HCT116 (cell line): ENCODE results near the gene KAT6B. TPM values are rescaled to one million over a fixed set of nuclear protein-coding genes. Genes with fewer than 3 reads are reported as not detected.

Experiments used
- ATAC-seq: fragments of 200-7000 bp; cut with Tn5 transposase; 2 replicates; pipeline ENCODE4 v1.9.1; 2020; ENCODE audit warnings: mild to moderate bottlenecking, moderate library complexity
- BruUV-seq: library from RNA; stranded (reverse); fragments of 400-500 nt; replicated peaks from 2 replicates; lab custom pipeline; 2021; lab: Mats Ljungman, UMichigan
- CTCF ChIA-PET: fragments of 300-600 bp; sonication (Branson Sonifier 250); formaldehyde crosslinking; loops from one replicate; lab custom pipeline; 2021; ENCODE audit warnings: antibody characterized with exemption; lab: Charles Lee
- POLR2A ChIA-PET: fragments of 300-600, 350-600 bp; sonication (Branson Sonifier 250); formaldehyde crosslinking; loops from one replicate; lab custom pipeline; 2021; ENCODE audit warnings: antibody characterized with exemption; lab: Charles Lee
- RAD21 ChIA-PET, 2 experiments: fragments of 300-600 bp; sonication (Branson Sonifier 250); formaldehyde crosslinking; loops; one replicate each; lab custom pipeline; 2023; ENCODE audit warnings: low total read pairs in 2 of 2; ENCODE audit not compliant: uncharacterized antibody in 2 of 2, unreplicated experiment in 2 of 2, low non-redundant PET in 1 of 2; lab: Charles Lee
- DNase-seq: peaks from one replicate; pipeline ENCODE4 v3.0.0-alpha.2; 2010; ENCODE audit warnings: low read depth, low spot score
- H2AFZ ChIP-seq: fragments of 200-600 bp; shearing (Covaris generic), sonication (generic); 2 replicates; pipeline ENCODE4 v1.6.1; 2017; ENCODE audit warnings: low read depth, mixed run types, mixed read lengths, antibody characterized with exemption, low read length; ENCODE audit not compliant: poor library complexity, severe bottlenecking
- H3K27ac ChIP-seq: 2 replicates; pipeline ENCODE4 v1.5.1; 2012; ENCODE audit warnings: low read depth, low read length
- H3K27me3 ChIP-seq: fragments of 200-600 bp; sonication (generic); 2 replicates; pipeline ENCODE4 v1.6.1; 2016; ENCODE audit warnings: mixed run types, low read length, mixed read lengths; ENCODE audit not compliant: insufficient read depth
- H3K36me3 ChIP-seq, 2 experiments: fragments of 200-500 bp in 1 of 2; fragments of 200-600 bp in 1 of 2; sonication (Bioruptor generic) in 1 of 2; sonication (generic) in 1 of 2; 2 replicates each; pipeline versions ENCODE4 v1.5.1 to v1.6.1; 2014 to 2016; ENCODE audit warnings: low read length in 2 of 2, inconsistent platforms in 1 of 2, mixed read lengths in 1 of 2, mixed run types in 1 of 2; ENCODE audit not compliant: insufficient read depth in 2 of 2, control insufficient read depth in 1 of 2
- H3K4me1 ChIP-seq, 2 experiments: fragments of 200-600 bp in 1 of 2; sonication (generic) in 1 of 2; 2 replicates each; pipeline versions ENCODE4 v1.5.1 to v1.6.1; 2012 to 2017; ENCODE audit warnings: low read length in 2 of 2, inconsistent platforms in 1 of 2, mild to moderate bottlenecking in 1 of 2, mixed read lengths in 1 of 2, mixed run types in 1 of 2, moderate library complexity in 1 of 2; ENCODE audit not compliant: insufficient read depth in 2 of 2, control insufficient read depth in 1 of 2
- H3K4me2 ChIP-seq: fragments of 200-600 bp; sonication (generic); 2 replicates; pipeline ENCODE4 v1.6.1; 2017; ENCODE audit warnings: mixed run types, low read length, mixed read lengths
- H3K4me3 ChIP-seq, 2 experiments: fragments of 200-600 bp in 1 of 2; sonication (generic) in 1 of 2; replicated peaks in 1 of 2; 2 replicates each; pipeline ENCODE4 v1.5.1; 2011 to 2016; ENCODE audit warnings: low read length in 2 of 2, control low read depth in 1 of 2, low read depth in 1 of 2, mild to moderate bottlenecking in 1 of 2, mixed read lengths in 1 of 2, mixed run types in 1 of 2
- H3K79me2 ChIP-seq: fragments of 200-600 bp; sonication (generic); 2 replicates; pipeline ENCODE4 v1.6.1; 2017; ENCODE audit warnings: mild to moderate bottlenecking, mixed run types, low read length, moderate library complexity, mixed read lengths; ENCODE audit not compliant: insufficient read depth
- H3K9ac ChIP-seq: fragments of 200-600 bp; sonication (generic); 2 replicates; pipeline ENCODE4 v1.6.1; 2016; ENCODE audit warnings: low read length, mixed read lengths
- H3K9me2 ChIP-seq: fragments of 200-600 bp; sonication (generic), shearing (Covaris generic); 2 replicates; pipeline ENCODE4 v1.6.1; 2017; ENCODE audit warnings: mixed run types, mild to moderate bottlenecking, moderate library complexity; ENCODE audit not compliant: insufficient read depth
- H3K9me3 ChIP-seq, 2 experiments: fragments of 200-500 bp in 1 of 2; fragments of 200-600 bp in 1 of 2; sonication (Bioruptor generic) in 1 of 2; sonication (generic) in 1 of 2; 2 replicates each; pipeline ENCODE4 v1.6.1; 2014 to 2017; ENCODE audit warnings: low read length in 2 of 2, mixed read lengths in 2 of 2, inconsistent platforms in 1 of 2, low read depth in 1 of 2, mild to moderate bottlenecking in 1 of 2, mixed run types in 1 of 2, moderate library complexity in 1 of 2; ENCODE audit not compliant: control insufficient read depth in 1 of 2, insufficient read depth in 1 of 2
- H4K20me1 ChIP-seq: fragments of 200-600 bp; sonication (generic), shearing (Covaris generic); 2 replicates; pipeline ENCODE4 v1.6.1; 2017; ENCODE audit warnings: mixed run types, mild to moderate bottlenecking, moderate library complexity; ENCODE audit not compliant: insufficient read depth
- ATF3 ChIP-seq: IDR thresholded peaks from 2 replicates; pipeline ENCODE4 v1.6.1; 2012
- CBX3 ChIP-seq: IDR thresholded peaks from 2 replicates; pipeline ENCODE4 v1.6.1; 2012; ENCODE audit warnings: low read depth
- CEBPB ChIP-seq: IDR thresholded peaks from 2 replicates; pipeline ENCODE4 v1.6.1; 2012; ENCODE audit warnings: low read depth
- CTCF ChIP-seq, 3 experiments: fragments of 200-600 bp in 1 of 3; sonication (generic) in 1 of 3; IDR thresholded peaks in 2 of 3; conservative IDR thresholded peaks in 1 of 3; 2 replicates each; pipeline ENCODE4 v1.5.1; 2012 to 2017; ENCODE audit warnings: low read depth in 2 of 3, low read length in 2 of 3, antibody characterized with exemption in 1 of 3, borderline replicate concordance in 1 of 3, control low read depth in 1 of 3, mild to moderate bottlenecking in 1 of 3, mixed read lengths in 1 of 3, mixed run types in 1 of 3, moderate library complexity in 1 of 3; ENCODE audit not compliant: insufficient read depth in 1 of 3
- ELF1 ChIP-seq: IDR thresholded peaks from 2 replicates; pipeline ENCODE4 v1.6.1; 2012; ENCODE audit warnings: low read depth, borderline replicate concordance
- EZH2 ChIP-seq: fragments of 200-600 bp; sonication (generic); IDR thresholded peaks from 2 replicates; pipeline ENCODE4 v1.6.1; 2017; ENCODE audit warnings: antibody characterized with exemption, mixed run types
- FOSL1 ChIP-seq: IDR thresholded peaks from 2 replicates; pipeline ENCODE4 v1.6.1; 2012; ENCODE audit warnings: low read depth
- MAX ChIP-seq: IDR thresholded peaks from 2 replicates; pipeline ENCODE4 v1.6.1; 2012
- POLR2AphosphoS5 ChIP-seq: IDR thresholded peaks from 2 replicates; pipeline ENCODE4 v1.6.1; 2011; ENCODE audit warnings: mild to moderate bottlenecking, low read depth, low read length, moderate library complexity
- SRF ChIP-seq: IDR thresholded peaks from 2 replicates; pipeline ENCODE4 v1.6.1; 2012; ENCODE audit warnings: low read depth
- TCF7L2 ChIP-seq: IDR thresholded peaks from 2 replicates; pipeline ENCODE4 v1.7.0; 2011; ENCODE audit warnings: borderline replicate concordance, inconsistent platforms; ENCODE audit not compliant: insufficient read depth, insufficient read length; ENCODE audit errors: extremely low read depth
- YY1 ChIP-seq: IDR thresholded peaks from 2 replicates; pipeline ENCODE4 v1.6.1; 2011; ENCODE audit warnings: low read length, low read depth, moderate library complexity, mild to moderate bottlenecking; ENCODE audit not compliant: insufficient replicate concordance; ENCODE audit errors: extremely low read depth
- intact Hi-C: fragments of 100-400 bp; cut with micrococcal nuclease; formaldehyde crosslinking; loops from 2 replicates; pipeline ENCODE4 v1.10.0; 2022
- total RNA-seq: library from RNA; stranded (reverse); gene quantifications from one replicate; pipeline ENCODE4 v1.2.1, GENCODE V29; 2021; ENCODE audit not compliant: unreplicated experiment

Gene KAT6B
- total RNA-seq, 1 experiment from 2014 or later: 17.8 TPM

- Histone ChIP-seq H3K9me3 (no peaks in the 10 kb centered on the region), H3K27me3 (no peaks in the 10 kb centered on the region), H3K4me2 (no peak overlapping the region), H3K9me2 (no peaks in the 10 kb centered on the region), H3K4me1 (peaks cover 20 to 28% of the 10 kb centered on the region in 2 experiments), H3K36me3 (no peaks in the 10 kb centered on the region), H3K79me2 (no peaks in the 10 kb centered on the region; the same call in 1 of the 2 replicates), H3K27ac (no peak overlapping the region), H4K20me1 (no peaks in the 10 kb centered on the region), H2AFZ (no peak overlapping the region), H3K4me3 (no peak overlapping the region), H3K9ac (no peak overlapping the region)
- intact Hi-C loops: no loop called here
- ChIA-PET POLR2A (no interaction called here), RAD21 (no interaction called here), CTCF (no interaction called here)
- DNase-seq (no peak), ATAC-seq (no peak)
- no TSS peak for BruUV-seq
- TF ChIP-seq TCF7L2 (no peak), MAX (no peak), SRF (no peak), CTCF (IDR thresholded peaks at IDR 0.05 in 2 of 3, conservative IDR thresholded peaks at IDR 0.05 in 1 of 3; ENCODE audit: borderline replicate concordance in 1 of 3, insufficient read depth in 1 of 3, low read depth in 2 of 3, low read length in 2 of 3) (no peak), CEBPB (no peak), YY1 (no peak), EZH2 (no peak), POLR2AphosphoS5 (no peak), ATF3 (no peak), ELF1 (no peak), FOSL1 (no peak), CBX3 (no peak)
Observed at GRCh38 chr10:74928742-74929191, 102.4 kb downstream of the KAT6B start.
